ENCODE results near the gene SMAD6. TPM values are rescaled to one million over a fixed set of nuclear protein-coding genes. Genes with fewer than 3 reads are reported as not detected.
A peak's percentile ranks its signal among the peaks of the same experiment; 100 is the strongest.
"Not testable (repeated sequence)": the region's sequence is repeated elsewhere in the genome, so short reads cannot be mapped to it uniquely, and the experiment has no call there.

Gene SMAD6
- total and polyA plus RNA-seq, 2 donors (not counting 1 experiment from before 2014, with no cell fraction given): 0.03 to 0.37 TPM

GRCh38 chr15:66684136-66684681 is 17.8 kb upstream of the SMAD6 start:
- H3K27me3 Mint-ChIP-seq: no peaks in the 10 kb centered on the region
- Histone ChIP-seq H3K4me1 (ENCODE audit: control insufficient read depth in 2 of 2, insufficient read depth in 2 of 2, low read length in 2 of 2) (peaks cover 10 to 13% of the 10 kb centered on the region in 2 donors), H3K4me2 (replicated peaks; ENCODE audit: low read depth, low read length, poor library complexity, severe bottlenecking) (no peak overlapping the region), H3K4me3 (ENCODE audit: control extremely low read depth in 1 of 5, extremely low read depth in 1 of 5, insufficient read depth in 1 of 5, low read depth in 2 of 5, low read length in 4 of 5) (no peak overlapping the region), H3K9ac (ENCODE audit: low read length) (no peak overlapping the region), H3K79me2 (ENCODE audit: control insufficient read depth, insufficient read depth, low read length) (no peaks in the 10 kb centered on the region), H3K27ac (ENCODE audit: low read length in 2 of 2) (no peak overlapping the region), H3K27me3 (replicated peaks in 1 of 4; ENCODE audit: control extremely low read depth in 1 of 4, control insufficient read depth in 3 of 4, insufficient read depth in 4 of 4, low read length in 3 of 4) (no peaks in the 10 kb centered on the region), H3K9me3 (ENCODE audit: control extremely low read depth in 1 of 3, control insufficient read depth in 2 of 3, insufficient read depth in 1 of 3, low read length in 2 of 3) (peaks cover 0 to 18% (median 4%) of the 10 kb centered on the region in 3 donors), H3K36me3 (replicated peaks in 1 of 2; ENCODE audit: control extremely low read depth in 1 of 2, control insufficient read depth in 1 of 2, extremely low read depth in 1 of 2, insufficient read depth in 2 of 2, low read length in 1 of 2) (no peaks in the 10 kb centered on the region), H2AFZ (ENCODE audit: insufficient read depth, low read depth, low read length, poor library complexity, severe bottlenecking) (no peak overlapping the region), H4K20me1 (ENCODE audit: control insufficient read depth, insufficient read depth, low read length, poor library complexity, severe bottlenecking) (no peaks in the 10 kb centered on the region)
- no peaks in the 10 kb centered on the region for H3K9me3 Mint-ChIP-seq (ENCODE audit: insufficient read depth)
- TF ChIP-seq EZH2 (IDR thresholded peaks at IDR 0.05; ENCODE audit: borderline replicate concordance, insufficient read depth, low read depth, low read length, poor library complexity, severe bottlenecking): no peak
- no peak for DNase-seq
- ChIA-PET POLR2A (no interaction called here), CTCF (interaction anchor here (1.1 to 2.2 kb wide), 2 partner anchors 9 to 168 kb away, joined by 4 to 8 read pairs; no protein-coding TSS in a partner anchor)
- no peak overlapping the region for H3K4me3 Mint-ChIP-seq
- intact Hi-C loops (cut with micrococcal nuclease): no loop called here
- H3K27ac Mint-ChIP-seq: no peak overlapping the region
- peaks cover 14% of the 10 kb centered on the region for H3K4me1 Mint-ChIP-seq
- no peak for ATAC-seq (ENCODE audit: low read depth)

- no peak overlapping the region for H2AFZ ChIP-seq (ENCODE audit: insufficient read depth, low read depth, low read length, poor library complexity, severe bottlenecking)
- DNase-seq (no peak), ATAC-seq (ENCODE audit: low read depth) (no peak)
- H3K36me3 ChIP-seq (replicated peaks in 1 of 2; ENCODE audit: control extremely low read depth in 1 of 2, control insufficient read depth in 1 of 2, extremely low read depth in 1 of 2, insufficient read depth in 2 of 2, low read length in 1 of 2): no peaks in the 10 kb centered on the region
- no peaks in the 10 kb centered on the region for H3K27me3 ChIP-seq (replicated peaks in 1 of 4; ENCODE audit: control extremely low read depth in 1 of 4, control insufficient read depth in 3 of 4, insufficient read depth in 4 of 4, low read length in 3 of 4)
- no peak overlapping the region for H3K4me2 ChIP-seq (replicated peaks; ENCODE audit: low read depth, low read length, poor library complexity, severe bottlenecking)
- peaks cover 0 to 18% (median 4%) of the 10 kb centered on the region in 3 donors for H3K9me3 ChIP-seq (ENCODE audit: control extremely low read depth in 1 of 3, control insufficient read depth in 2 of 3, insufficient read depth in 1 of 3, low read length in 2 of 3)
- no peak overlapping the region for H3K27ac ChIP-seq (ENCODE audit: low read length in 2 of 2)
- no peak overlapping the region for H3K9ac ChIP-seq (ENCODE audit: low read length)
- peaks cover 10 to 13% of the 10 kb centered on the region in 2 donors for H3K4me1 ChIP-seq (ENCODE audit: control insufficient read depth in 2 of 2, insufficient read depth in 2 of 2, low read length in 2 of 2)
- Mint-ChIP-seq H3K4me1 (peaks cover 14% of the 10 kb centered on the region), H3K9me3 (ENCODE audit: insufficient read depth) (no peaks in the 10 kb centered on the region), H3K4me3 (no peak overlapping the region), H3K27me3 (no peaks in the 10 kb centered on the region), H3K27ac (no peak overlapping the region)
- H3K79me2 ChIP-seq (ENCODE audit: control insufficient read depth, insufficient read depth, low read length): no peaks in the 10 kb centered on the region
- no peaks in the 10 kb centered on the region for H4K20me1 ChIP-seq (ENCODE audit: control insufficient read depth, insufficient read depth, low read length, poor library complexity, severe bottlenecking)
- TF ChIP-seq CTCF (IDR thresholded peaks at IDR 0.05): peak; percentile 28
- no peak for TF ChIP-seq EZH2 (IDR thresholded peaks at IDR 0.05; ENCODE audit: borderline replicate concordance, insufficient read depth, low read depth, low read length, poor library complexity, severe bottlenecking)
- ChIA-PET CTCF (interaction anchor here (0.6 to 1.3 kb wide), 5 partner anchors 10 to 165 kb away, joined by 3 to 4 read pairs (median 3); no protein-coding TSS in a partner anchor), POLR2A (no interaction called here)
- intact Hi-C loops (cut with micrococcal nuclease): no loop called here
- H3K4me3 ChIP-seq (ENCODE audit: control extremely low read depth in 1 of 5, extremely low read depth in 1 of 5, insufficient read depth in 1 of 5, low read depth in 2 of 5, low read length in 4 of 5): no peak overlapping the region
- WGBS (ENCODE audit: insufficient coverage): 86% methylated on average over 2 of the region's 5 CpGs
Observed at GRCh38 chr15:66685638-66686150, 16.3 kb upstream of the SMAD6 start.

GRCh38 chr15:66690912-66691311 is 11.1 kb upstream of the SMAD6 start:
- DNase-seq; H2AFZ ChIP-seq (ENCODE audit: insufficient read depth, low read depth, low read length, poor library complexity, severe bottlenecking); H3K36me3 ChIP-seq (replicated peaks in 1 of 2; ENCODE audit: control extremely low read depth in 1 of 2, control insufficient read depth in 1 of 2, extremely low read depth in 1 of 2, insufficient read depth in 2 of 2, low read length in 1 of 2); H3K9ac ChIP-seq (ENCODE audit: low read length); POLR2A ChIA-PET; H3K27me3 Mint-ChIP-seq; H3K79me2 ChIP-seq (ENCODE audit: control insufficient read depth, insufficient read depth, low read length); H3K4me3 ChIP-seq (ENCODE audit: control extremely low read depth in 1 of 5, extremely low read depth in 1 of 5, insufficient read depth in 1 of 5, low read depth in 2 of 5, low read length in 4 of 5); H3K9me3 Mint-ChIP-seq (ENCODE audit: insufficient read depth); H3K4me2 ChIP-seq (replicated peaks; ENCODE audit: low read depth, low read length, poor library complexity, severe bottlenecking); ATAC-seq (ENCODE audit: low read depth); intact Hi-C loops (cut with micrococcal nuclease); H3K27ac ChIP-seq (ENCODE audit: low read length in 2 of 2); H3K9me3 ChIP-seq (ENCODE audit: control extremely low read depth in 1 of 3, control insufficient read depth in 2 of 3, insufficient read depth in 1 of 3, low read length in 2 of 3); H3K27me3 ChIP-seq (replicated peaks in 1 of 4; ENCODE audit: control extremely low read depth in 1 of 4, control insufficient read depth in 3 of 4, insufficient read depth in 4 of 4, low read length in 3 of 4); CTCF ChIA-PET; H4K20me1 ChIP-seq (ENCODE audit: control insufficient read depth, insufficient read depth, low read length, poor library complexity, severe bottlenecking); H3K4me3 Mint-ChIP-seq: not testable (repeated sequence)
- H3K4me1 Mint-ChIP-seq: peaks cover 32% of the 10 kb centered on the region
- H3K27ac Mint-ChIP-seq: peak overlapping the region; percentile 77
- WGBS (ENCODE audit: insufficient coverage): no CpG with 5 or more reads among the region's 7 CpGs
- H3K4me1 ChIP-seq (ENCODE audit: control insufficient read depth in 2 of 2, insufficient read depth in 2 of 2, low read length in 2 of 2): peaks cover 35 to 38% of the 10 kb centered on the region in 2 donors
